GM12878 (cell line): ENCODE data around the gene ZNF423. TPM values are rescaled to one million over a fixed set of nuclear protein-coding genes. Genes with fewer than 3 reads are reported as not detected.

Source experiments
- ATAC-seq: fragments of 200-7000 bp; cut with Tn5 transposase; 3 replicates; pipeline ENCODE4 v1.9.1; 2020; ENCODE audit warnings: mild to moderate bottlenecking, moderate library complexity
- BruUV-seq: library from RNA; stranded (reverse); fragments of 400-500 nt; replicated peaks from 2 replicates; lab custom pipeline; 2021; lab: Mats Ljungman, UMichigan
- CTCF ChIA-PET: fragments of 300-600 bp; sonication (Branson Sonifier 250); formaldehyde crosslinking; extraction: SDS; loops from one replicate; lab custom pipeline; 2021; ENCODE audit warnings: inconsistent platforms; lab: Yijun Ruan, JAX
- POLR2A ChIA-PET: fragments of 350-600 bp; formaldehyde crosslinking; extraction: SDS; loops from one replicate; lab custom pipeline; 2021; ENCODE audit warnings: inconsistent platforms; lab: Charles Lee
- RAD21 ChIA-PET: fragments of 300-600 bp; sonication (Branson Sonifier 250); formaldehyde crosslinking; loops from one replicate; lab custom pipeline; 2023; ENCODE audit warnings: antibody characterized with exemption; ENCODE audit not compliant: unreplicated experiment; lab: Charles Lee
- SMC1A ChIA-PET: fragments of 300-600 bp; sonication (Branson Sonifier 250); formaldehyde crosslinking; loops from one replicate; lab custom pipeline; 2023; ENCODE audit not compliant: unreplicated experiment, uncharacterized antibody; lab: Charles Lee
- DNase-seq: peaks from one replicate; pipeline ENCODE4 v3.0.0-alpha.2; 2011; ENCODE audit warnings: low read depth, low spot score
- FAIRE-seq: peaks from 3 replicates; lab custom pipeline; 2011; peaks lifted over from hg19 to GRCh38; lab: Jason Lieb, UNC
- H2AFZ ChIP-seq: 2 replicates; pipeline ENCODE4 v1.6.0; 2011; ENCODE audit warnings: low read depth, low read length, control low read depth; ENCODE audit not compliant: control insufficient read depth
- H3K27ac ChIP-seq: 2 replicates; pipeline ENCODE4 v1.5.1; 2011; ENCODE audit warnings: control low read depth; ENCODE audit not compliant: control insufficient read depth, insufficient read depth
- H3K27me3 ChIP-seq, 2 experiments: replicated peaks in 1 of 2; 2 replicates each; pipeline versions ENCODE4 v1.6.0 to v1.6.1; 2011; ENCODE audit warnings: low read length in 1 of 2; ENCODE audit not compliant: control insufficient read depth in 2 of 2, insufficient read depth in 2 of 2
- H3K36me3 ChIP-seq, 2 experiments: 2 replicates each; pipeline ENCODE4 v1.5.1; 2011; ENCODE audit warnings: low read length in 1 of 2; ENCODE audit not compliant: control insufficient read depth in 2 of 2, insufficient read depth in 2 of 2
- H3K4me1 ChIP-seq: 2 replicates; pipeline ENCODE4 v1.6.1; 2011; ENCODE audit warnings: mild to moderate bottlenecking, low read length, moderate library complexity, mixed read lengths; ENCODE audit not compliant: control insufficient read depth, insufficient read depth
- H3K4me2 ChIP-seq: 2 replicates; pipeline ENCODE4 v1.6.0; 2011; ENCODE audit warnings: control low read depth; ENCODE audit not compliant: control insufficient read depth, insufficient read depth
- H3K4me3 ChIP-seq: fragments of 200-600 bp; sonication (generic); 2 replicates; pipeline ENCODE4 v1.5.1; 2016
- H3K79me2 ChIP-seq: 2 replicates; pipeline ENCODE4 v1.6.0; 2011; ENCODE audit warnings: low read length; ENCODE audit not compliant: control insufficient read depth, insufficient read depth
- H3K9ac ChIP-seq: 2 replicates; pipeline ENCODE4 v1.8.0; 2011; ENCODE audit warnings: low read length, control low read depth, mixed read lengths; ENCODE audit not compliant: control insufficient read depth, insufficient read depth
- H3K9me3 ChIP-seq: replicated peaks from 3 replicates; pipeline ENCODE4 v1.5.1; 2011; ENCODE audit warnings: mild to moderate bottlenecking, low read length; ENCODE audit not compliant: control insufficient read depth, insufficient read depth
- H4K20me1 ChIP-seq: 2 replicates; pipeline ENCODE4 v1.6.0; 2011; ENCODE audit not compliant: control insufficient read depth, insufficient read depth
- CBFB ChIP-seq: IDR thresholded peaks from 2 replicates; pipeline ENCODE4 v1.6.1; 2016; ENCODE audit warnings: antibody characterized with exemption, low read depth
- CHD1 ChIP-seq: IDR thresholded peaks from 2 replicates; pipeline ENCODE4 v1.6.1; 2012; ENCODE audit warnings: low read depth, low read length, improper control_type of control experiment
- CREB1 ChIP-seq: IDR thresholded peaks from 2 replicates; pipeline ENCODE4 v1.6.1; 2012; ENCODE audit warnings: low read depth, mild to moderate bottlenecking, inconsistent platforms
- ESRRA ChIP-seq: IDR thresholded peaks from 2 replicates; pipeline ENCODE4 v1.6.1; 2012; ENCODE audit warnings: mild to moderate bottlenecking, low read length, improper control_type of control experiment
- GABPA ChIP-seq: IDR thresholded peaks from 2 replicates; pipeline ENCODE4 v1.6.1; 2014; ENCODE audit warnings: antibody characterized with exemption, low read depth, mild to moderate bottlenecking, inconsistent platforms
- MEF2A ChIP-seq: IDR thresholded peaks from 2 replicates; pipeline ENCODE4 v1.6.1; 2011; ENCODE audit warnings: low read depth, mild to moderate bottlenecking, low read length, moderate library complexity; ENCODE audit not compliant: insufficient read depth
- MTA3 ChIP-seq: IDR thresholded peaks from 2 replicates; pipeline ENCODE4 v1.6.1; 2012; ENCODE audit warnings: low read length, inconsistent platforms, borderline replicate concordance
- NFYB ChIP-seq: IDR thresholded peaks from 2 replicates; pipeline ENCODE4 v1.6.1; 2011; ENCODE audit warnings: low read depth, mild to moderate bottlenecking, low read length, improper control_type of control experiment, moderate library complexity; ENCODE audit not compliant: insufficient read depth
- PKNOX1 ChIP-seq: fragments of 450-650 bp; IDR thresholded peaks from 2 replicates; pipeline ENCODE4 v1.6.1; 2016; ENCODE audit warnings: mild to moderate bottlenecking
- POU2F2 ChIP-seq: IDR thresholded peaks from 3 replicates; pipeline ENCODE4 v1.6.1; 2011; ENCODE audit warnings: low read depth, mild to moderate bottlenecking, low read length, borderline replicate concordance
- ZNF207 ChIP-seq: fragments of 450-650 bp; IDR thresholded peaks from 2 replicates; pipeline ENCODE4 v1.6.1; 2014; ENCODE audit warnings: antibody characterized with exemption, mild to moderate bottlenecking, borderline replicate concordance
- in situ Hi-C: fragments of 300-500 bp; cut with MboI; formaldehyde crosslinking; loops from 9 replicates; pipeline ENCODE4 v1.14.3; 2018; ENCODE audit warnings: mixed read lengths
- intact Hi-C: fragments of 100-400 bp; cut with micrococcal nuclease; formaldehyde crosslinking; loops from one replicate; pipeline ENCODE4 v1.14.2; 2022; ENCODE audit not compliant: unreplicated experiment
- polyA plus RNA-seq, 11 experiments: library from polyadenylated mRNA; depleted of rRNA in 4 of 11; unstranded in 6 of 11; stranded (reverse) in 5 of 11; fragments of >200 nt; fragmentation: Nextera tagmentation in 4 of 11; fragmentation: Illumina TruSeq in 1 of 11; extraction: Ambion mirVana in 4 of 11; extraction: Trizol in 1 of 11; gene quantifications; 1 replicate in 1 of 11; 2 replicates in 10 of 11; pipeline versions ENCODE4 v1.2.1 to v1.2.3, GENCODE V29; 2011 to 2016; ENCODE audit warnings: inconsistent platforms in 2 of 11, missing spikeins in 2 of 11, low read depth in 1 of 11
- total RNA-seq, 4 experiments: library from RNA; depleted of rRNA in 3 of 4; stranded (reverse); fragments of >200 nt in 3 of 4; fragmentation: Illumina TruSeq in 1 of 4; extraction: Trizol in 1 of 4; gene quantifications; 2 replicates each; pipeline versions ENCODE4 v1.2.1 to v1.2.3, GENCODE V29; 2013 to 2021
- TF ChIP-seq, protein P1 (sequence below), 3 experiments: IDR thresholded peaks in 2 of 3; conservative IDR thresholded peaks in 1 of 3; 2 replicates each; pipeline ENCODE4 v1.5.1; 2011; ENCODE audit warnings: low read depth in 3 of 3, low read length in 3 of 3, mild to moderate bottlenecking in 3 of 3, control low read depth in 2 of 3, moderate library complexity in 2 of 3, inconsistent platforms in 1 of 3, mixed read lengths in 1 of 3; ENCODE audit not compliant: control insufficient read depth in 2 of 3, insufficient read depth in 1 of 3; ENCODE audit errors: extremely low read depth in 1 of 3
- TF ChIP-seq, protein P2 (sequence below): IDR thresholded peaks from 2 replicates; pipeline ENCODE4 v1.6.1; 2012; ENCODE audit warnings: low read depth, low read length, improper control_type of control experiment
- TF ChIP-seq, protein P3 (sequence below): IDR thresholded peaks from 2 replicates; pipeline ENCODE4 v1.6.1; 2012; ENCODE audit warnings: low read length, inconsistent platforms
- TF ChIP-seq, protein P4 (sequence below): IDR thresholded peaks from 2 replicates; pipeline ENCODE4 v1.6.1; 2012; ENCODE audit warnings: improper control_type of control experiment, low read depth, low read length; ENCODE audit not compliant: insufficient replicate concordance

Gene ZNF423
- total and polyA plus RNA-seq, 10 of the 15 experiments (the other 5 are each of a cell fraction or from before 2014, with no cell fraction given): 0.03 to 0.64 (median 0.10) TPM

DNA sequence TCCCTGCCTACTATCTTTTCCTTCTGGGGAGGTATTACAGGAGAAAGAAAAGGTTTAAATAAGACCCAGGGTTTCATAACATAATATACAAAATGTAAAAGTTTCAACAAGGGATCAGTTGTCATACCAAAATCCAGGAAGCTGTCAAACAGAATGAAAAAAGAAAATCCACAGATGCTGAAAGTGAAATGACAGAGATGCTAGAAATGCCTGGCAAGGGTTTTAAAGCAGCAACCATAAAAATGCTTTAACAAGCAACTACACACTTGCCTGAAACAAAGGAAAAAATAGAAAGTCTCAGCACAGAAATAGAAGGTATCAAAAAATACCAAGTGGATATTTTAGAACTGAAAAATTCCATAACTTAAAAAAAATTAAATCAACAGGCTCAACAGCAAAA, 377.3 kb downstream of the ZNF423 start:
- ChIA-PET POLR2A (no interaction called here), RAD21 (no interaction called here), SMC1A (no interaction called here), CTCF (no interaction called here)
- FAIRE-seq (no peak), ATAC-seq (no peak), DNase-seq (no peak)
- H3K27me3 ChIP-seq: peaks cover 0 to 2% of the 10 kb centered on the region in 2 experiments; a peak in 1 of 4 replicates
- no peaks in the 10 kb centered on the region for H3K36me3 ChIP-seq
- H3K4me2 ChIP-seq: no peak overlapping the region
- H3K9ac ChIP-seq: no peak overlapping the region
- H3K9me3 ChIP-seq: no peaks in the 10 kb centered on the region
- no peak overlapping the region for H2AFZ ChIP-seq
- BruUV-seq: no TSS peak
- in situ Hi-C loops: no loop called here
- H3K27ac ChIP-seq: no peak overlapping the region
- H3K79me2 ChIP-seq: no peaks in the 10 kb centered on the region
- intact Hi-C loops: no loop called here
- H3K4me3 ChIP-seq: no peak overlapping the region
- no peaks in the 10 kb centered on the region for H4K20me1 ChIP-seq
- H3K4me1 ChIP-seq: no peaks in the 10 kb centered on the region
- TF ChIP-seq MTA3: no peak
- TF ChIP-seq CHD1: no peak
- no peak for TF ChIP-seq ESRRA
- TF ChIP-seq MEF2A: no peak
- TF ChIP-seq, protein P1, sequence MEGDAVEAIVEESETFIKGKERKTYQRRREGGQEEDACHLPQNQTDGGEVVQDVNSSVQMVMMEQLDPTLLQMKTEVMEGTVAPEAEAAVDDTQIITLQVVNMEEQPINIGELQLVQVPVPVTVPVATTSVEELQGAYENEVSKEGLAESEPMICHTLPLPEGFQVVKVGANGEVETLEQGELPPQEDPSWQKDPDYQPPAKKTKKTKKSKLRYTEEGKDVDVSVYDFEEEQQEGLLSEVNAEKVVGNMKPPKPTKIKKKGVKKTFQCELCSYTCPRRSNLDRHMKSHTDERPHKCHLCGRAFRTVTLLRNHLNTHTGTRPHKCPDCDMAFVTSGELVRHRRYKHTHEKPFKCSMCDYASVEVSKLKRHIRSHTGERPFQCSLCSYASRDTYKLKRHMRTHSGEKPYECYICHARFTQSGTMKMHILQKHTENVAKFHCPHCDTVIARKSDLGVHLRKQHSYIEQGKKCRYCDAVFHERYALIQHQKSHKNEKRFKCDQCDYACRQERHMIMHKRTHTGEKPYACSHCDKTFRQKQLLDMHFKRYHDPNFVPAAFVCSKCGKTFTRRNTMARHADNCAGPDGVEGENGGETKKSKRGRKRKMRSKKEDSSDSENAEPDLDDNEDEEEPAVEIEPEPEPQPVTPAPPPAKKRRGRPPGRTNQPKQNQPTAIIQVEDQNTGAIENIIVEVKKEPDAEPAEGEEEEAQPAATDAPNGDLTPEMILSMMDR (IDR thresholded peaks at IDR 0.05 in 2 of 3, conservative IDR thresholded peaks at IDR 0.05 in 1 of 3; ENCODE audit: control insufficient read depth in 2 of 3, extremely low read depth in 1 of 3, insufficient read depth in 1 of 3, low read depth in 3 of 3, low read length in 3 of 3): no peak
- TF ChIP-seq, protein P2, sequence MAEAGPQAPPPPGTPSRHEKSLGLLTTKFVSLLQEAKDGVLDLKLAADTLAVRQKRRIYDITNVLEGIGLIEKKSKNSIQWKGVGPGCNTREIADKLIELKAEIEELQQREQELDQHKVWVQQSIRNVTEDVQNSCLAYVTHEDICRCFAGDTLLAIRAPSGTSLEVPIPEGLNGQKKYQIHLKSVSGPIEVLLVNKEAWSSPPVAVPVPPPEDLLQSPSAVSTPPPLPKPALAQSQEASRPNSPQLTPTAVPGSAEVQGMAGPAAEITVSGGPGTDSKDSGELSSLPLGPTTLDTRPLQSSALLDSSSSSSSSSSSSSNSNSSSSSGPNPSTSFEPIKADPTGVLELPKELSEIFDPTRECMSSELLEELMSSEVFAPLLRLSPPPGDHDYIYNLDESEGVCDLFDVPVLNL: no peak
- no peak for TF ChIP-seq POU2F2
- TF ChIP-seq, protein P3, sequence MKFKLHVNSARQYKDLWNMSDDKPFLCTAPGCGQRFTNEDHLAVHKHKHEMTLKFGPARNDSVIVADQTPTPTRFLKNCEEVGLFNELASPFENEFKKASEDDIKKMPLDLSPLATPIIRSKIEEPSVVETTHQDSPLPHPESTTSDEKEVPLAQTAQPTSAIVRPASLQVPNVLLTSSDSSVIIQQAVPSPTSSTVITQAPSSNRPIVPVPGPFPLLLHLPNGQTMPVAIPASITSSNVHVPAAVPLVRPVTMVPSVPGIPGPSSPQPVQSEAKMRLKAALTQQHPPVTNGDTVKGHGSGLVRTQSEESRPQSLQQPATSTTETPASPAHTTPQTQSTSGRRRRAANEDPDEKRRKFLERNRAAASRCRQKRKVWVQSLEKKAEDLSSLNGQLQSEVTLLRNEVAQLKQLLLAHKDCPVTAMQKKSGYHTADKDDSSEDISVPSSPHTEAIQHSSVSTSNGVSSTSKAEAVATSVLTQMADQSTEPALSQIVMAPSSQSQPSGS: no peak
- TF ChIP-seq, protein P4, sequence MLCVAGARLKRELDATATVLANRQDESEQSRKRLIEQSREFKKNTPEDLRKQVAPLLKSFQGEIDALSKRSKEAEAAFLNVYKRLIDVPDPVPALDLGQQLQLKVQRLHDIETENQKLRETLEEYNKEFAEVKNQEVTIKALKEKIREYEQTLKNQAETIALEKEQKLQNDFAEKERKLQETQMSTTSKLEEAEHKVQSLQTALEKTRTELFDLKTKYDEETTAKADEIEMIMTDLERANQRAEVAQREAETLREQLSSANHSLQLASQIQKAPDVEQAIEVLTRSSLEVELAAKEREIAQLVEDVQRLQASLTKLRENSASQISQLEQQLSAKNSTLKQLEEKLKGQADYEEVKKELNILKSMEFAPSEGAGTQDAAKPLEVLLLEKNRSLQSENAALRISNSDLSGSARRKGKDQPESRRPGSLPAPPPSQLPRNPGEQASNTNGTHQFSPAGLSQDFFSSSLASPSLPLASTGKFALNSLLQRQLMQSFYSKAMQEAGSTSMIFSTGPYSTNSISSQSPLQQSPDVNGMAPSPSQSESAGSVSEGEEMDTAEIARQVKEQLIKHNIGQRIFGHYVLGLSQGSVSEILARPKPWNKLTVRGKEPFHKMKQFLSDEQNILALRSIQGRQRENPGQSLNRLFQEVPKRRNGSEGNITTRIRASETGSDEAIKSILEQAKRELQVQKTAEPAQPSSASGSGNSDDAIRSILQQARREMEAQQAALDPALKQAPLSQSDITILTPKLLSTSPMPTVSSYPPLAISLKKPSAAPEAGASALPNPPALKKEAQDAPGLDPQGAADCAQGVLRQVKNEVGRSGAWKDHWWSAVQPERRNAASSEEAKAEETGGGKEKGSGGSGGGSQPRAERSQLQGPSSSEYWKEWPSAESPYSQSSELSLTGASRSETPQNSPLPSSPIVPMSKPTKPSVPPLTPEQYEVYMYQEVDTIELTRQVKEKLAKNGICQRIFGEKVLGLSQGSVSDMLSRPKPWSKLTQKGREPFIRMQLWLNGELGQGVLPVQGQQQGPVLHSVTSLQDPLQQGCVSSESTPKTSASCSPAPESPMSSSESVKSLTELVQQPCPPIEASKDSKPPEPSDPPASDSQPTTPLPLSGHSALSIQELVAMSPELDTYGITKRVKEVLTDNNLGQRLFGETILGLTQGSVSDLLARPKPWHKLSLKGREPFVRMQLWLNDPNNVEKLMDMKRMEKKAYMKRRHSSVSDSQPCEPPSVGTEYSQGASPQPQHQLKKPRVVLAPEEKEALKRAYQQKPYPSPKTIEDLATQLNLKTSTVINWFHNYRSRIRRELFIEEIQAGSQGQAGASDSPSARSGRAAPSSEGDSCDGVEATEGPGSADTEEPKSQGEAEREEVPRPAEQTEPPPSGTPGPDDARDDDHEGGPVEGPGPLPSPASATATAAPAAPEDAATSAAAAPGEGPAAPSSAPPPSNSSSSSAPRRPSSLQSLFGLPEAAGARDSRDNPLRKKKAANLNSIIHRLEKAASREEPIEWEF: no peak
- TF ChIP-seq PKNOX1: no peak
- no peak for TF ChIP-seq NFYB
- TF ChIP-seq ZNF207: no peak
- no peak for TF ChIP-seq GABPA
- TF ChIP-seq CBFB: no peak
- no peak for TF ChIP-seq CREB1
